ENCODE results near the gene UBE2C.

Gene UBE2C

GRCh38 chr20:45781391-45781931, 31.0 kb upstream of the UBE2C start:
- TF ChIP-seq EZH2phosphoT487 (IDR thresholded peaks at IDR 0.05; ENCODE audit: low read depth), result no peak
- no peak for TF ChIP-seq CTCF (IDR thresholded peaks at IDR 0.05; ENCODE audit: low read depth, low read length)
- no peaks in the 10 kb centered on the region for H3K36me3 ChIP-seq (replicated peaks; ENCODE audit: low read depth, low read length)
- H3K4me3 ChIP-seq (ENCODE audit: low read length), result no peak overlapping the region
- no peak overlapping the region for H3K9ac ChIP-seq (ENCODE audit: low read length)
- H4K20me1 ChIP-seq (ENCODE audit: insufficient read depth, low read length), result no peaks in the 10 kb centered on the region
- H2AFZ ChIP-seq (ENCODE audit: low read depth, low read length), result no peak overlapping the region
- no peak overlapping the region for H3K4me2 ChIP-seq (ENCODE audit: low read length)
- H3K27me3 ChIP-seq (ENCODE audit: low read depth, low read length), result peaks cover 16% of the 10 kb centered on the region
- no peaks in the 10 kb centered on the region for H3K4me1 ChIP-seq (ENCODE audit: low read length)
- H3K79me2 ChIP-seq (ENCODE audit: low read length), result no peaks in the 10 kb centered on the region
- H3K27ac ChIP-seq (ENCODE audit: low read length), result no peak overlapping the region
- no peaks in the 10 kb centered on the region for H3K9me3 ChIP-seq (ENCODE audit: insufficient read depth, low read length)

GRCh38 chr20:45782890-45783289, 29.6 kb upstream of the UBE2C start:
- no peaks in the 10 kb centered on the region for H3K9me3 ChIP-seq (ENCODE audit: insufficient read depth, low read length)
- H3K4me1 ChIP-seq (ENCODE audit: low read length), result no peaks in the 10 kb centered on the region
- H4K20me1 ChIP-seq (ENCODE audit: insufficient read depth, low read length), result no peaks in the 10 kb centered on the region
- no peaks in the 10 kb centered on the region for H3K79me2 ChIP-seq (ENCODE audit: low read length)
- H3K27ac ChIP-seq (ENCODE audit: low read length), result no peak overlapping the region
- peaks cover 11% of the 10 kb centered on the region for H3K27me3 ChIP-seq (ENCODE audit: low read depth, low read length)
- no peak overlapping the region for H3K4me3 ChIP-seq (ENCODE audit: low read length)
- no peak overlapping the region for H3K9ac ChIP-seq (ENCODE audit: low read length)
- H2AFZ ChIP-seq (ENCODE audit: low read depth, low read length), result no peak overlapping the region
- H3K36me3 ChIP-seq (replicated peaks; ENCODE audit: low read depth, low read length), result no peaks in the 10 kb centered on the region
- TF ChIP-seq EZH2phosphoT487 (IDR thresholded peaks at IDR 0.05; ENCODE audit: low read depth), result no peak
- TF ChIP-seq CTCF (IDR thresholded peaks at IDR 0.05; ENCODE audit: low read depth, low read length), result no peak
- no peak overlapping the region for H3K4me2 ChIP-seq (ENCODE audit: low read length)

- H3K9ac ChIP-seq (ENCODE audit: low read length), result no peak overlapping the region
- no peaks in the 10 kb centered on the region for H3K79me2 ChIP-seq (ENCODE audit: low read length)
- no peak overlapping the region for H2AFZ ChIP-seq (ENCODE audit: low read depth, low read length)
- no peaks in the 10 kb centered on the region for H3K9me3 ChIP-seq (ENCODE audit: insufficient read depth, low read length)
- H3K4me2 ChIP-seq (ENCODE audit: low read length), result no peak overlapping the region
- H4K20me1 ChIP-seq (ENCODE audit: insufficient read depth, low read length), result no peaks in the 10 kb centered on the region
- H3K27ac ChIP-seq (ENCODE audit: low read length), result no peak overlapping the region
- peaks cover 10% of the 10 kb centered on the region; the same call in 1 of the 2 replicates for H3K27me3 ChIP-seq (ENCODE audit: low read depth, low read length)
- no peaks in the 10 kb centered on the region for H3K4me1 ChIP-seq (ENCODE audit: low read length)
- no peaks in the 10 kb centered on the region for H3K36me3 ChIP-seq (replicated peaks; ENCODE audit: low read depth, low read length)
- TF ChIP-seq CTCF (IDR thresholded peaks at IDR 0.05; ENCODE audit: low read depth, low read length) (no peak), EZH2phosphoT487 (IDR thresholded peaks at IDR 0.05; ENCODE audit: low read depth) (no peak)
- H3K4me3 ChIP-seq (ENCODE audit: low read length), result no peak overlapping the region
Measured at GRCh38 chr20:45783656-45784294, 28.7 kb upstream of the UBE2C start.

- Histone ChIP-seq H4K20me1 (ENCODE audit: insufficient read depth, low read length) (no peaks in the 10 kb centered on the region), H3K27ac (ENCODE audit: low read length) (no peak overlapping the region), H3K9ac (ENCODE audit: low read length) (no peak overlapping the region), H3K9me3 (ENCODE audit: insufficient read depth, low read length) (no peaks in the 10 kb centered on the region), H3K36me3 (replicated peaks; ENCODE audit: low read depth, low read length) (no peaks in the 10 kb centered on the region), H3K27me3 (ENCODE audit: low read depth, low read length) (peaks cover 7% of the 10 kb centered on the region; the same call in 1 of the 2 replicates), H2AFZ (ENCODE audit: low read depth, low read length) (no peak overlapping the region), H3K4me3 (ENCODE audit: low read length) (no peak overlapping the region), H3K4me2 (ENCODE audit: low read length) (no peak overlapping the region), H3K4me1 (ENCODE audit: low read length) (peaks cover 6% of the 10 kb centered on the region), H3K79me2 (ENCODE audit: low read length) (peaks cover 12% of the 10 kb centered on the region)
- TF ChIP-seq EZH2phosphoT487 (IDR thresholded peaks at IDR 0.05; ENCODE audit: low read depth) (no peak), CTCF (IDR thresholded peaks at IDR 0.05; ENCODE audit: low read depth, low read length) (no peak)
Measured at GRCh38 chr20:45788351-45788750, 24.1 kb upstream of the UBE2C start.
